ENCODE results near the gene FDX1. TPM values are rescaled to one million over a fixed set of nuclear protein-coding genes. Genes with fewer than 3 reads are reported as not detected.

Gene FDX1
- total and polyA plus RNA-seq, 2 of the 13 experiments (the other 11 are each of a cell fraction or from before 2014, with no cell fraction given) = 4.5 to 13.1 TPM

DNA sequence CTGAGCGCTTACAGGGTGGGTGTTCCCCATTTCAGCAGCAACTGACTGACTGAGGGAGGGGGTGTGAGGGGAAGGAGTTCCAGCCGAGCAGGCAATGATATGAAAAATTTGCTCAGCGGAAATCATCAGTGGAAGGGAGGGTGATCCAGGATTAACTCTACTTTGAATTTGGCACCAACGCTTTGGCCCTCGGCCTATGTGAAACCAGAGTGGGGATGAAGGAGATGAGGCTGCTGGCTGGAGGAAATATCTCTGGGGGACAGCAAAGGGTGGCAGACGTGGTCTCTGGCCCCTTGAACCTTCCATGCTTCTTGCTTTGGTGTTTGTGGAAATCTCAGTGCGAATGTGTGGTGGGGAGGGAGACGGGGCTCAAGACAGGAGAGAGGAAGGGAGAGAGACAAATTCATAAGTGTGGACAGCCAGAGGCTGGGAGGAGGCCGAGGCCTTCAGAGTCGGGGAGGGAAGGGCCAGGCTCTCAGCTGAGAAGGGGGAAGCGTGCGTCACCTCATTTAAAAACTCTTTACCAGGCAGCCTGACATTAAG is 83.6 kb downstream of the FDX1 start (continued):
- TF ChIP-seq SSRP1 (CRISPR knock-in tag; IDR thresholded peaks at IDR 0.05) (no peak), RFXAP (CRISPR knock-in tag; IDR thresholded peaks at IDR 0.05; ENCODE audit: borderline replicate concordance) (no peak), ZNF333 (CRISPR knock-in tag; IDR thresholded peaks at IDR 0.05; ENCODE audit: borderline replicate concordance) (no peak), AGO2 (optimal IDR thresholded peaks at IDR 0.05; ENCODE audit: low read depth, low read length) (no peak), FOXK1 (CRISPR knock-in tag; IDR thresholded peaks at IDR 0.05; ENCODE audit: borderline replicate concordance, low read depth) (no peak), ZNF44 (CRISPR knock-in tag; IDR thresholded peaks at IDR 0.05) (no peak)
- TF ChIP-seq, protein P1, sequence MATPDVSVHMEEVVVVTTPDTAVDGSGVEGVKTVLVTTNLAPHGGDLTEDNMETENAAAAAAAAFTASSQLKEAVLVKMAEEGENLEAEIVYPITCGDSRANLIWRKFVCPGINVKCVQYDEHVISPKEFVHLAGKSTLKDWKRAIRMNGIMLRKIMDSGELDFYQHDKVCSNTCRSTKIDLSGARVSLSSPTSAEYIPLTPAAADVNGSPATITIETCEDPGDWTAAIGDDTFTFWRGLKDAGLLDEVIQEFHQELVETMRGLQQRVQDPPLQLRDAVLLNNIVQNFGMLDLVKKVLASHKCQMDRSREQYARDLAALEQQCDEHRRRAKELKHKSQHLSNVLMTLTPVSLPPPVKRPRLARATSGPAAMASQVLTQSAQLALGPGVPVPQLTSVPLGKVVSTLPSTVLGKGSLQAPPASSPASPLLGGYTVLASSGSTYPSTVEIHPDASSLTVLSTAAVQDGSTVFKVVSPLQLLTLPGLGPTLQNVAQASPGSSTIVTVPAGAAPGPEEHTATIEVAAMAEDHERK (CRISPR knock-in tag; IDR thresholded peaks at IDR 0.05; ENCODE audit: low read depth) = no peak
- TF ChIP-seq, protein P2, sequence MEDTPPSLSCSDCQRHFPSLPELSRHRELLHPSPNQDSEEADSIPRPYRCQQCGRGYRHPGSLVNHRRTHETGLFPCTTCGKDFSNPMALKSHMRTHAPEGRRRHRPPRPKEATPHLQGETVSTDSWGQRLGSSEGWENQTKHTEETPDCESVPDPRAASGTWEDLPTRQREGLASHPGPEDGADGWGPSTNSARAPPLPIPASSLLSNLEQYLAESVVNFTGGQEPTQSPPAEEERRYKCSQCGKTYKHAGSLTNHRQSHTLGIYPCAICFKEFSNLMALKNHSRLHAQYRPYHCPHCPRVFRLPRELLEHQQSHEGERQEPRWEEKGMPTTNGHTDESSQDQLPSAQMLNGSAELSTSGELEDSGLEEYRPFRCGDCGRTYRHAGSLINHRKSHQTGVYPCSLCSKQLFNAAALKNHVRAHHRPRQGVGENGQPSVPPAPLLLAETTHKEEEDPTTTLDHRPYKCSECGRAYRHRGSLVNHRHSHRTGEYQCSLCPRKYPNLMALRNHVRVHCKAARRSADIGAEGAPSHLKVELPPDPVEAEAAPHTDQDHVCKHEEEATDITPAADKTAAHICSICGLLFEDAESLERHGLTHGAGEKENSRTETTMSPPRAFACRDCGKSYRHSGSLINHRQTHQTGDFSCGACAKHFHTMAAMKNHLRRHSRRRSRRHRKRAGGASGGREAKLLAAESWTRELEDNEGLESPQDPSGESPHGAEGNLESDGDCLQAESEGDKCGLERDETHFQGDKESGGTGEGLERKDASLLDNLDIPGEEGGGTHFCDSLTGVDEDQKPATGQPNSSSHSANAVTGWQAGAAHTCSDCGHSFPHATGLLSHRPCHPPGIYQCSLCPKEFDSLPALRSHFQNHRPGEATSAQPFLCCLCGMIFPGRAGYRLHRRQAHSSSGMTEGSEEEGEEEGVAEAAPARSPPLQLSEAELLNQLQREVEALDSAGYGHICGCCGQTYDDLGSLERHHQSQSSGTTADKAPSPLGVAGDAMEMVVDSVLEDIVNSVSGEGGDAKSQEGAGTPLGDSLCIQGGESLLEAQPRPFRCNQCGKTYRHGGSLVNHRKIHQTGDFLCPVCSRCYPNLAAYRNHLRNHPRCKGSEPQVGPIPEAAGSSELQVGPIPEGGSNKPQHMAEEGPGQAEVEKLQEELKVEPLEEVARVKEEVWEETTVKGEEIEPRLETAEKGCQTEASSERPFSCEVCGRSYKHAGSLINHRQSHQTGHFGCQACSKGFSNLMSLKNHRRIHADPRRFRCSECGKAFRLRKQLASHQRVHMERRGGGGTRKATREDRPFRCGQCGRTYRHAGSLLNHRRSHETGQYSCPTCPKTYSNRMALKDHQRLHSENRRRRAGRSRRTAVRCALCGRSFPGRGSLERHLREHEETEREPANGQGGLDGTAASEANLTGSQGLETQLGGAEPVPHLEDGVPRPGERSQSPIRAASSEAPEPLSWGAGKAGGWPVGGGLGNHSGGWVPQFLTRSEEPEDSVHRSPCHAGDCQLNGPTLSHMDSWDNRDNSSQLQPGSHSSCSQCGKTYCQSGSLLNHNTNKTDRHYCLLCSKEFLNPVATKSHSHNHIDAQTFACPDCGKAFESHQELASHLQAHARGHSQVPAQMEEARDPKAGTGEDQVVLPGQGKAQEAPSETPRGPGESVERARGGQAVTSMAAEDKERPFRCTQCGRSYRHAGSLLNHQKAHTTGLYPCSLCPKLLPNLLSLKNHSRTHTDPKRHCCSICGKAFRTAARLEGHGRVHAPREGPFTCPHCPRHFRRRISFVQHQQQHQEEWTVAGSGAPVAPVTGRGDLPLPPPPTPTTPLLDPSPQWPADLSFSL (CRISPR knock-in tag; IDR thresholded peaks at IDR 0.05) = no peak

Measured in HepG2 (cell line).